CD4-positive, alpha-beta T cell treated with Interleukin-4 for 1 hour (primary cell): ENCODE results near the gene RERE.
"Not testable (repeated sequence)": the region's sequence is repeated elsewhere in the genome, so short reads cannot be mapped to it uniquely, and the experiment has no call there.

Experiments used
- DNase-seq, 2 donors: peaks; one replicate each; pipeline ENCODE4 v3.0.0-alpha.2; 2020 to 2022

The RERE gene

GRCh38 chr1:8502949-8503348 is 314.5 kb downstream of the RERE start:
- DNase-seq = not testable (repeated sequence)

- no peak for DNase-seq
These were observed 320.1 kb downstream of the RERE start for GRCh38 chr1:8497210-8497819.

- peak; percentile 49 to 67 for DNase-seq
These were observed 321.0 kb downstream of the RERE start for GRCh38 chr1:8496473-8496872.

- DNase-seq = peak in 1 of 2 donors; percentile 29
These were observed 321.5 kb downstream of the RERE start for GRCh38 chr1:8495928-8496401.

- DNase-seq = no peak
These were observed 322.8 kb downstream of the RERE start for GRCh38 chr1:8494681-8495080.

- no peak for DNase-seq
These were observed 323.4 kb downstream of the RERE start for GRCh38 chr1:8493916-8494540.

- DNase-seq = no peak
These were observed 330.2 kb downstream of the RERE start for GRCh38 chr1:8487249-8487648.

- no peak for DNase-seq
These were observed 331.4 kb downstream of the RERE start for GRCh38 chr1:8486047-8486446.

GRCh38 chr1:8483586-8483985 is 333.9 kb downstream of the RERE start:
- DNase-seq = no peak

GRCh38 chr1:8482979-8483381 is 334.5 kb downstream of the RERE start:
- no peak for DNase-seq

GRCh38 chr1:8481650-8482380 is 335.6 kb downstream of the RERE start:
- DNase-seq = no peak

- DNase-seq = no peak
These were observed 338.9 kb downstream of the RERE start for GRCh38 chr1:8478566-8478965.

GRCh38 chr1:8477983-8478362 is 339.5 kb downstream of the RERE start:
- DNase-seq = no peak

GRCh38 chr1:8477166-8477982 is 340.1 kb downstream of the RERE start:
- no peak for DNase-seq

- DNase-seq = no peak
These were observed 341.4 kb downstream of the RERE start for GRCh38 chr1:8476006-8476405.

- no peak for DNase-seq
These were observed 343.1 kb downstream of the RERE start for GRCh38 chr1:8474369-8474768.

GRCh38 chr1:8473891-8474300 is 343.5 kb downstream of the RERE start:
- no peak for DNase-seq

GRCh38 chr1:8473121-8473875 is 344.1 kb downstream of the RERE start:
- peak in 1 of 2 donors; percentile 13 for DNase-seq

- DNase-seq = peak; percentile 27 to 39
These were observed 344.8 kb downstream of the RERE start for GRCh38 chr1:8472668-8473067.

- DNase-seq = no peak
These were observed 346.0 kb downstream of the RERE start for GRCh38 chr1:8471451-8471850.

GRCh38 chr1:8468751-8469150 is 348.7 kb downstream of the RERE start:
- no peak for DNase-seq

GRCh38 chr1:8467308-8467707 is 350.1 kb downstream of the RERE start:
- DNase-seq = no peak
